GM21529 (cell line): ENCODE data around the gene ZNF57.
"Not testable (repeated sequence)": the region's sequence is repeated elsewhere in the genome, so short reads cannot be mapped to it uniquely, and the experiment has no call there.

Source experiments
- ATAC-seq: cut with Tn5 transposase; IDR thresholded peaks from one replicate; pipeline ENCODE4 v1.9.1; 2021; ENCODE audit not compliant: unreplicated experiment

The ZNF57 gene

GRCh38 chr19:2900296-2901252 lies at the start of gene ZNF57:
Gene ZNF57 (plus strand): TSS chr19:2900928. CDS start chr19:2901046, 118 bp downstream.
- peak; percentile 96 for ATAC-seq

GRCh38 chr19:2852598-2852997 lies 48.1 kb upstream of the ZNF57 start:
- ATAC-seq = no peak

GRCh38 chr19:2853015-2853606 lies 47.6 kb upstream of the ZNF57 start:
- ATAC-seq = no peak

GRCh38 chr19:2854849-2855248 lies 45.9 kb upstream of the ZNF57 start:
- ATAC-seq = no peak

GRCh38 chr19:2856457-2857050 lies 44.2 kb upstream of the ZNF57 start:
- no peak for ATAC-seq

- ATAC-seq = no peak
Observed at GRCh38 chr19:2858864-2859263, 41.9 kb upstream of the ZNF57 start.

- no peak for ATAC-seq
Observed at GRCh38 chr19:2863816-2864215, 36.9 kb upstream of the ZNF57 start.

GRCh38 chr19:2865334-2866100 lies 35.2 kb upstream of the ZNF57 start:
- ATAC-seq = no peak

GRCh38 chr19:2866495-2867024 lies 34.2 kb upstream of the ZNF57 start:
- no peak for ATAC-seq

- ATAC-seq = no peak
Observed at GRCh38 chr19:2867025-2867991, 33.4 kb upstream of the ZNF57 start, which contains the start of gene ZNF556. Gene ZNF556 (plus strand): TSS chr19:2867335. CDS start chr19:2867422, 87 bp downstream.

GRCh38 chr19:2869618-2870017 lies 31.1 kb upstream of the ZNF57 start:
- ATAC-seq = no peak

- not testable (repeated sequence) for ATAC-seq
Observed at GRCh38 chr19:2872175-2872574, 28.6 kb upstream of the ZNF57 start.

- no peak for ATAC-seq
Observed at GRCh38 chr19:2877398-2878331, 23.1 kb upstream of the ZNF57 start.

- ATAC-seq = no peak
Observed at GRCh38 chr19:2883686-2884439, 16.9 kb upstream of the ZNF57 start.

GRCh38 chr19:2885736-2886135 lies 15.0 kb upstream of the ZNF57 start:
- ATAC-seq = no peak

- no peak for ATAC-seq
Observed at GRCh38 chr19:2887391-2887914, 13.3 kb upstream of the ZNF57 start.

GRCh38 chr19:2888731-2889224 lies 11.9 kb upstream of the ZNF57 start:
- no peak for ATAC-seq
